ENCODE results near the gene TRUB2. TPM values are rescaled to one million over a fixed set of nuclear protein-coding genes. Genes with fewer than 3 reads are reported as not detected.

Gene TRUB2
- polyA plus RNA-seq, 1 donor (not counting 4 experiments of a cell fraction or from before 2014, with no cell fraction given): 17.2 TPM

DNA sequence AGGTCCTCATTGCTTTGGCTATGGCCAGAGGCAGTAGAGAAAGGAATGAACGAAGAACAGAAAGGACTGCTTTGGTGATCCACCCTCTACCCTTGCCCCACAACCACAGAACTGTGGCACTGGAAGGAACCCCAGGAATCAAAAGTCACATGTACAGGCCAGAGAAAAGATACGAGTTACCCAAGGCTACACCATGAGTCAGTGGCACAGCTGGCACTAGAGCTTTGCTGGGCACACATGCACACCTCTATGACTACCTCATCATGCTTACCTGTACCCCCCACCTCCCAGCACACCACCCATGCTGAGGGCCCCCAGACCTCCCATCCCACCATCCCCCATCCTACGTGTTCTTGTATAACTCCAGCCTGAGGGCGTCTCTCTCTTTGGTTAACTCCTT, 59.6 kb downstream of the TRUB2 start:
- H3K36me3 ChIP-seq (ENCODE audit: control insufficient read depth in 2 of 2, extremely low read depth in 1 of 2, insufficient read depth in 2 of 2, low read length in 2 of 2): peaks cover 20 to 41% of the 10 kb centered on the region in 2 experiments
- no peak overlapping the region for H3K4me2 ChIP-seq (ENCODE audit: control insufficient read depth, extremely low read depth, insufficient read depth, low read depth, low read length)
- H3K79me2 ChIP-seq (ENCODE audit: control insufficient read depth, insufficient read depth, low read length): no peaks in the 10 kb centered on the region
- H3K4me1 ChIP-seq (ENCODE audit: control insufficient read depth, extremely low read depth, insufficient read depth, low read length): no peaks in the 10 kb centered on the region
- no peaks in the 10 kb centered on the region for H3K27me3 ChIP-seq (ENCODE audit: control insufficient read depth, extremely low read depth, insufficient read depth, low read length)
- TF ChIP-seq EZH2 (IDR thresholded peaks at IDR 0.05; ENCODE audit: low read length) (no peak), CTCF (optimal IDR thresholded peaks at IDR 0.05 in 1 of 3, IDR thresholded peaks at IDR 0.05 in 1 of 3, conservative IDR thresholded peaks at IDR 0.05 in 1 of 3; ENCODE audit: extremely low read depth in 1 of 3, insufficient read depth in 2 of 3, low read length in 3 of 3) (no peak)
- dilution Hi-C loops (cut with MboI; ENCODE audit: extremely low pct_ligation_motif_present, low sequenced_read_pairs): no loop called here
- H3K9me3 ChIP-seq (ENCODE audit: control insufficient read depth, low read depth, low read length): no peaks in the 10 kb centered on the region
- H3K9me1 ChIP-seq (ENCODE audit: control insufficient read depth, extremely low read depth, insufficient read depth, low read length): no peaks in the 10 kb centered on the region
- no peak for DNase-seq (ENCODE audit: low read depth, low spot score)
- FAIRE-seq: no peak
- no peak overlapping the region for H3K27ac ChIP-seq (ENCODE audit: control insufficient read depth, insufficient read depth, low read length)
- H2AFZ ChIP-seq (ENCODE audit: control insufficient read depth, low read length): no peak overlapping the region
- no peak overlapping the region for H3K4me3 ChIP-seq (ENCODE audit: control insufficient read depth in 2 of 3, extremely low read depth in 1 of 3, insufficient read depth in 2 of 3, low read depth in 1 of 3, low read length in 3 of 3)
- H3K9ac ChIP-seq (ENCODE audit: control insufficient read depth, extremely low read depth, insufficient read depth, low read length): no peak overlapping the region
- peaks cover 5% of the 10 kb centered on the region for H4K20me1 ChIP-seq (ENCODE audit: control insufficient read depth, extremely low read depth, insufficient read depth, low read length)

- no peak overlapping the region for H3K27ac ChIP-seq (ENCODE audit: control insufficient read depth, insufficient read depth, low read length)
- H3K9me1 ChIP-seq (ENCODE audit: control insufficient read depth, extremely low read depth, insufficient read depth, low read length): no peaks in the 10 kb centered on the region
- no peaks in the 10 kb centered on the region for H3K9me3 ChIP-seq (ENCODE audit: control insufficient read depth, low read depth, low read length)
- no peaks in the 10 kb centered on the region for H3K4me1 ChIP-seq (ENCODE audit: control insufficient read depth, extremely low read depth, insufficient read depth, low read length)
- dilution Hi-C loops (cut with MboI; ENCODE audit: extremely low pct_ligation_motif_present, low sequenced_read_pairs): no loop called here
- DNase-seq (ENCODE audit: low read depth, low spot score): no peak
- no peak overlapping the region for H2AFZ ChIP-seq (ENCODE audit: control insufficient read depth, low read length)
- peaks cover 13 to 38% of the 10 kb centered on the region in 2 experiments for H3K36me3 ChIP-seq (ENCODE audit: control insufficient read depth in 2 of 2, extremely low read depth in 1 of 2, insufficient read depth in 2 of 2, low read length in 2 of 2)
- H3K4me3 ChIP-seq (ENCODE audit: control insufficient read depth in 2 of 3, extremely low read depth in 1 of 3, insufficient read depth in 2 of 3, low read depth in 1 of 3, low read length in 3 of 3): no peak overlapping the region
- no peak for FAIRE-seq
- TF ChIP-seq CTCF (optimal IDR thresholded peaks at IDR 0.05 in 1 of 3, IDR thresholded peaks at IDR 0.05 in 1 of 3, conservative IDR thresholded peaks at IDR 0.05 in 1 of 3; ENCODE audit: extremely low read depth in 1 of 3, insufficient read depth in 2 of 3, low read length in 3 of 3): no peak
- TF ChIP-seq EZH2 (IDR thresholded peaks at IDR 0.05; ENCODE audit: low read length): no peak
- no peak overlapping the region for H3K9ac ChIP-seq (ENCODE audit: control insufficient read depth, extremely low read depth, insufficient read depth, low read length)
- H3K4me2 ChIP-seq (ENCODE audit: control insufficient read depth, extremely low read depth, insufficient read depth, low read depth, low read length): no peak overlapping the region
- no peaks in the 10 kb centered on the region for H3K27me3 ChIP-seq (ENCODE audit: control insufficient read depth, extremely low read depth, insufficient read depth, low read length)
- H3K79me2 ChIP-seq (ENCODE audit: control insufficient read depth, insufficient read depth, low read length): no peaks in the 10 kb centered on the region
- H4K20me1 ChIP-seq (ENCODE audit: control insufficient read depth, extremely low read depth, insufficient read depth, low read length): peaks cover 5% of the 10 kb centered on the region
These were observed 61.9 kb downstream of the TRUB2 start for GRCh38 chr9:128260340-128260739.

Data from keratinocyte (primary cell).